AG10803 (cell line): ENCODE measurements around the gene SLC44A2.

Source experiments
- DNase-seq: peaks from one replicate; pipeline ENCODE4 v3.0.0; 2010; ENCODE audit warnings: low read depth
- H3K4me3 ChIP-seq: 2 replicates; pipeline ENCODE4 v1.5.1; 2011; ENCODE audit warnings: mild to moderate bottlenecking, low read length, control low read depth
- CTCF ChIP-seq: conservative IDR thresholded peaks from 2 replicates; pipeline ENCODE4 v1.5.1; 2011; ENCODE audit warnings: mild to moderate bottlenecking, low read length, control low read depth, inconsistent platforms

Gene SLC44A2

GRCh38 chr19:10631874-10632273 is 6.5 kb downstream of the SLC44A2 start:
- no peak for TF ChIP-seq CTCF
- no peak overlapping the region for H3K4me3 ChIP-seq
- DNase-seq, result no peak

GRCh38 chr19:10634430-10634829 is 9.1 kb downstream of the SLC44A2 start:
- no peak overlapping the region for H3K4me3 ChIP-seq
- TF ChIP-seq CTCF, result no peak
- DNase-seq, result no peak

GRCh38 chr19:10634963-10635362 is 9.6 kb downstream of the SLC44A2 start:
- TF ChIP-seq CTCF, result no peak
- H3K4me3 ChIP-seq, result no peak overlapping the region
- DNase-seq, result no peak

- no peak overlapping the region for H3K4me3 ChIP-seq
- DNase-seq, result no peak
- no peak for TF ChIP-seq CTCF
Observed at GRCh38 chr19:10636304-10636972, 11.1 kb downstream of the SLC44A2 start.

- no peak for TF ChIP-seq CTCF
- no peak overlapping the region for H3K4me3 ChIP-seq
- DNase-seq, result no peak
Observed at GRCh38 chr19:10637894-10638293, 12.5 kb downstream of the SLC44A2 start.

GRCh38 chr19:10639836-10640235 is 14.5 kb downstream of the SLC44A2 start:
- DNase-seq, result no peak
- TF ChIP-seq CTCF, result no peak
- H3K4me3 ChIP-seq, result no peak overlapping the region

GRCh38 chr19:10640361-10640760 is 15.0 kb downstream of the SLC44A2 start:
- no peak overlapping the region for H3K4me3 ChIP-seq
- TF ChIP-seq CTCF, result no peak
- DNase-seq, result no peak
